HEK293 (cell line): ENCODE results near the gene LRP1B.

Experiments
- CTCF ChIA-PET: fragments of 350-600 bp; formaldehyde crosslinking; extraction: SDS; loops from one replicate; lab custom pipeline; 2021; ENCODE audit warnings: antibody characterized with exemption; lab: Yijun Ruan, JAX
- POLR2A ChIA-PET: fragments of 300-600 bp; formaldehyde crosslinking; extraction: SDS; loops from one replicate; lab custom pipeline; 2020; ENCODE audit warnings: antibody characterized with exemption, inconsistent platforms; lab: Yijun Ruan, JAX
- H3K27ac ChIP-seq: fragments of 200-500 bp; sonication (Bioruptor generic); 2 replicates; pipeline ENCODE4 v1.5.1; 2014; ENCODE audit warnings: low read depth, low read length, control low read depth, inconsistent platforms; ENCODE audit errors: extremely low read depth
- H3K36me3 ChIP-seq, 2 experiments: fragments of 200-500 bp in 1 of 2; sonication (Bioruptor generic) in 1 of 2; 1 replicate in 1 of 2; 2 replicates in 1 of 2; pipeline ENCODE4 v1.5.1; 2014 to 2017; ENCODE audit warnings: inconsistent platforms in 2 of 2, low read length in 2 of 2; ENCODE audit not compliant: control insufficient read depth in 2 of 2, insufficient read depth in 1 of 2
- H3K4me1 ChIP-seq: fragments of 200-500 bp; sonication (Bioruptor generic); 2 replicates; pipeline ENCODE4 v1.5.1; 2014; ENCODE audit warnings: mild to moderate bottlenecking, low read length, inconsistent platforms; ENCODE audit not compliant: control insufficient read depth, insufficient read depth
- H3K4me3 ChIP-seq: 2 replicates; pipeline ENCODE4 v1.5.1; 2011; ENCODE audit warnings: low read depth, mild to moderate bottlenecking, control low read depth, low read length, moderate library complexity
- H3K9me3 ChIP-seq: fragments of 200-500 bp; sonication (Bioruptor generic); 2 replicates; pipeline ENCODE4 v1.5.1; 2014; ENCODE audit warnings: low read depth, low read length, inconsistent platforms; ENCODE audit not compliant: control insufficient read depth, insufficient read depth
- GLI2 ChIP-seq: fragments of 450-650 bp; formaldehyde crosslinking; IDR thresholded peaks from 2 replicates; pipeline ENCODE4; 2017; ENCODE audit warnings: missing biosample characterization, missing genetic modification characterization, low read depth, borderline replicate concordance
- GLIS1 ChIP-seq: fragments of 450-650 bp; formaldehyde crosslinking; IDR thresholded peaks from 2 replicates; pipeline ENCODE4 v1.5.1; 2016; ENCODE audit warnings: missing biosample characterization, missing genetic modification characterization
- HOXA7 ChIP-seq: sonication (generic); formaldehyde crosslinking; IDR thresholded peaks from 2 replicates; pipeline ENCODE4 v1.8.1; 2022; ENCODE audit warnings: missing genetic modification reagents, borderline replicate concordance
- MZF1 ChIP-seq: fragments of 450-650 bp; formaldehyde crosslinking; IDR thresholded peaks from 2 replicates; pipeline ENCODE4 v1.5.1; 2017; ENCODE audit warnings: missing biosample characterization, missing genetic modification characterization, borderline replicate concordance
- REPIN1 ChIP-seq: fragments of 450-650 bp; formaldehyde crosslinking; IDR thresholded peaks from 2 replicates; pipeline ENCODE4 v1.5.1; 2017; ENCODE audit warnings: missing biosample characterization, missing genetic modification characterization, low read depth
- YY1 ChIP-seq: fragments of 450-650 bp; formaldehyde crosslinking; IDR thresholded peaks from 2 replicates; pipeline ENCODE4 v1.5.1; 2018; ENCODE audit warnings: missing biosample characterization, missing genetic modification characterization
- YY2 ChIP-seq: fragments of 450-650 bp; formaldehyde crosslinking; IDR thresholded peaks from 2 replicates; pipeline ENCODE4 v1.5.1; 2016; ENCODE audit warnings: missing biosample characterization, missing genetic modification characterization
- ZBTB1 ChIP-seq: fragments of 450-650 bp; formaldehyde crosslinking; IDR thresholded peaks from 2 replicates; pipeline ENCODE4 v1.5.1; 2016; ENCODE audit warnings: missing biosample characterization, missing genetic modification characterization
- ZBTB17 ChIP-seq: fragments of 450-650 bp; formaldehyde crosslinking; IDR thresholded peaks from 2 replicates; pipeline ENCODE4 v1.5.1; 2016; ENCODE audit warnings: missing biosample characterization, missing genetic modification characterization
- ZBTB48 ChIP-seq: fragments of 450-650 bp; formaldehyde crosslinking; IDR thresholded peaks from 2 replicates; pipeline ENCODE4 v1.5.1; 2016; ENCODE audit warnings: missing biosample characterization, missing genetic modification characterization
- ZFP3 ChIP-seq: fragments of 450-650 bp; formaldehyde crosslinking; IDR thresholded peaks from 2 replicates; pipeline ENCODE4 v1.5.1; 2016; ENCODE audit warnings: low read depth, missing biosample characterization, missing genetic modification characterization
- ZNF2 ChIP-seq: fragments of 450-650 bp; formaldehyde crosslinking; IDR thresholded peaks from 2 replicates; pipeline ENCODE4 v1.5.1; 2016; ENCODE audit warnings: missing biosample characterization, missing genetic modification characterization
- ZNF221 ChIP-seq: fragments of 450-650 bp; formaldehyde crosslinking; IDR thresholded peaks from 2 replicates; pipeline ENCODE4 v1.5.1; 2017; ENCODE audit warnings: missing biosample characterization, missing genetic modification characterization, borderline replicate concordance
- ZNF404 ChIP-seq: fragments of 450-650 bp; formaldehyde crosslinking; IDR thresholded peaks from 2 replicates; pipeline ENCODE4 v1.5.1; 2017; ENCODE audit warnings: missing biosample characterization, missing genetic modification characterization
- ZNF670 ChIP-seq: fragments of 450-650 bp; formaldehyde crosslinking; IDR thresholded peaks from 2 replicates; pipeline ENCODE4 v1.5.1; 2016; ENCODE audit warnings: missing biosample characterization, missing genetic modification characterization, low read depth
- ZNF76 ChIP-seq: fragments of 450-650 bp; formaldehyde crosslinking; IDR thresholded peaks from 2 replicates; pipeline ENCODE4; 2016; ENCODE audit warnings: low read depth, missing biosample characterization, missing genetic modification characterization, borderline replicate concordance
- TF ChIP-seq, protein P1 (sequence below): fragments of 450-650 bp; formaldehyde crosslinking; IDR thresholded peaks from 2 replicates; pipeline ENCODE4 v1.5.1; 2016; ENCODE audit warnings: missing biosample characterization, missing genetic modification characterization
- TF ChIP-seq, protein P2 (sequence below): fragments of 450-650 bp; formaldehyde crosslinking; IDR thresholded peaks from 2 replicates; pipeline ENCODE4 v1.5.1; 2017; ENCODE audit warnings: missing biosample characterization, missing genetic modification characterization
- TF ChIP-seq, protein P3 (sequence below): fragments of 450-650 bp; formaldehyde crosslinking; IDR thresholded peaks from 2 replicates; pipeline ENCODE4 v1.5.1; 2016; ENCODE audit warnings: missing biosample characterization, missing genetic modification characterization
- TF ChIP-seq, protein P4 (sequence below): fragments of 450-650 bp; formaldehyde crosslinking; IDR thresholded peaks from 2 replicates; pipeline ENCODE4 v1.5.1; 2016; ENCODE audit warnings: missing biosample characterization, missing genetic modification characterization
- TF ChIP-seq, protein P5 (sequence below): fragments of 450-650 bp; IDR thresholded peaks from 2 replicates; pipeline ENCODE4 v1.5.1; 2018; ENCODE audit warnings: missing biosample characterization, missing genetic modification characterization
- TF ChIP-seq, protein P6 (sequence below): fragments of 450-650 bp; formaldehyde crosslinking; IDR thresholded peaks from 2 replicates; pipeline ENCODE4 v1.5.1; 2016; ENCODE audit warnings: missing biosample characterization, missing genetic modification characterization

LRP1B gene

DNA sequence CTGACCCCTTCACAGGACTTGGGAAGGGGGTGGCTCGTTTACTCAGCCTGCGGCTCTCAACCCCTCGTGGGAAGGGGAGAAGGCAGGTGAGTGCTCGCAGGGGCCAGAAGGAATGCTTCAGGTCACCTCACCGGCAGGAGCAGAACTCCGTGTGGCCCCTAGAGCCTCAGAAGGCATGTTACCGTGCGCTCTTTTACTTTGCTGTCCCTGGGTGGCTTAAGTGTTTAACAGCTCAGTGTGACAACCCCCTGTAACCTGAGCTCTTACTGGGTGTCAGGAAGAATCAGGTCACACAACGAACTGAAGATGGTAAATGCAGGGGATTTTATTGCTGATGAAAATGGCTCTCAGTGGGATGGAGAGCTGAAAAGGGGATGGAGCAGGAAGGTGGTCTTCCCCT, 1235.4 kb downstream of the LRP1B start:
- no peaks in the 10 kb centered on the region for H3K36me3 ChIP-seq
- POLR2A ChIA-PET: interaction anchor here (0.5 kb wide), 1 partner anchor 141 kb away, joined by 3 read pairs; no protein-coding TSS in a partner anchor
- TF ChIP-seq MZF1 (tag by site-specific recombination) (peak; percentile 76), GLIS1 (tag by site-specific recombination) (peak; percentile 58; the same call in 1 of the 2 replicates), ZBTB48 (peak; percentile 74; the same call in 1 of the 2 replicates), ZNF2 (tag by site-specific recombination) (no peak)
- H3K27ac ChIP-seq: no peak overlapping the region
- H3K4me1 ChIP-seq: no peaks in the 10 kb centered on the region
- H3K4me3 ChIP-seq: no peak overlapping the region
- CTCF ChIA-PET: no interaction called here
- H3K9me3 ChIP-seq: no peaks in the 10 kb centered on the region

DNA sequence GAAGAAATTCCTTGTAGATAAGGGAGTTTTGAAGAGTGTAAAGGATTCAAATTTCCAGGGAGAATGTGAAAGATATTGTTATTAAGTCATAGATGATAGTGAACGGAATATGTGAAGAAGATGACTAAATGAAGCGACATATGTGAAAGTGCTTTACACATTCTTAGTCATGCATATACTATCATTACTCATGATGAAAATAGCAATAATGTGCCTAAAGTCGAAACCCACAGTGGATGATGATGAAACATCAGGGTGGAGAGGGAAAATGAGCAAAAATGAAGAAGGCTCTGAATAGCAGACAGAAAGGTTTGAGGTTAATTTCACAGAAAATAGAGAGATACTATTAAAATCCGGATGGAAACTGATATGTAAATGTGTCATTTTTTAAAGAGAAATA, 1237.1 kb downstream of the LRP1B start:
- ChIA-PET CTCF (interaction anchor here (0.7 to 0.8 kb wide), 2 partner anchors 17 to 1079 kb away, joined by 3 read pairs; no protein-coding TSS in a partner anchor), POLR2A (no interaction called here)
- no peaks in the 10 kb centered on the region for H3K36me3 ChIP-seq
- no peak overlapping the region for H3K4me3 ChIP-seq
- H3K27ac ChIP-seq: no peak overlapping the region
- no peaks in the 10 kb centered on the region for H3K4me1 ChIP-seq
- H3K9me3 ChIP-seq: no peaks in the 10 kb centered on the region
- TF ChIP-seq ZNF76 (tag by site-specific recombination): no peak
- TF ChIP-seq ZNF404 (tag by site-specific recombination): no peak
- TF ChIP-seq, protein P1, sequence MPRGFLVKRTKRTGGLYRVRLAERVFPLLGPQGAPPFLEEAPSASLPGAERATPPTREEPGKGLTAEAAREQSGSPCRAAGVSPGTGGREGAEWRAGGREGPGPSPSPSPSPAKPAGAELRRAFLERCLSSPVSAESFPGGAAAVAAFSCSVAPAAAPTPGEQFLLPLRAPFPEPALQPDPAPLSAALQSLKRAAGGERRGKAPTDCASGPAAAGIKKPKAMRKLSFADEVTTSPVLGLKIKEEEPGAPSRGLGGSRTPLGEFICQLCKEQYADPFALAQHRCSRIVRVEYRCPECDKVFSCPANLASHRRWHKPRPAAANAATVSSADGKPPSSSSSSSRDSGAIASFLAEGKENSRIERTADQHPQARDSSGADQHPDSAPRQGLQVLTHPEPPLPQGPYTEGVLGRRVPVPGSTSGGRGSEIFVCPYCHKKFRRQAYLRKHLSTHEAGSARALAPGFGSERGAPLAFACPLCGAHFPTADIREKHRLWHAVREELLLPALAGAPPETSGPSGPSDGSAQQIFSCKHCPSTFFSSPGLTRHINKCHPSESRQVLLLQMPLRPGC (tag by site-specific recombination): no peak
- no peak for TF ChIP-seq ZNF670 (tag by site-specific recombination)
- TF ChIP-seq, protein P2, sequence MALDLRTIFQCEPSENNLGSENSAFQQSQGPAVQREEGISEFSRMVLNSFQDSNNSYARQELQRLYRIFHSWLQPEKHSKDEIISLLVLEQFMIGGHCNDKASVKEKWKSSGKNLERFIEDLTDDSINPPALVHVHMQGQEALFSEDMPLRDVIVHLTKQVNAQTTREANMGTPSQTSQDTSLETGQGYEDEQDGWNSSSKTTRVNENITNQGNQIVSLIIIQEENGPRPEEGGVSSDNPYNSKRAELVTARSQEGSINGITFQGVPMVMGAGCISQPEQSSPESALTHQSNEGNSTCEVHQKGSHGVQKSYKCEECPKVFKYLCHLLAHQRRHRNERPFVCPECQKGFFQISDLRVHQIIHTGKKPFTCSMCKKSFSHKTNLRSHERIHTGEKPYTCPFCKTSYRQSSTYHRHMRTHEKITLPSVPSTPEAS (tag by site-specific recombination): no peak
- no peak for TF ChIP-seq HOXA7
- no peak for TF ChIP-seq ZFP3 (tag by site-specific recombination)
- no peak for TF ChIP-seq ZBTB1 (tag by site-specific recombination)
- TF ChIP-seq REPIN1 (tag by site-specific recombination): no peak
- TF ChIP-seq YY2 (tag by site-specific recombination): no peak
- TF ChIP-seq, protein P3, sequence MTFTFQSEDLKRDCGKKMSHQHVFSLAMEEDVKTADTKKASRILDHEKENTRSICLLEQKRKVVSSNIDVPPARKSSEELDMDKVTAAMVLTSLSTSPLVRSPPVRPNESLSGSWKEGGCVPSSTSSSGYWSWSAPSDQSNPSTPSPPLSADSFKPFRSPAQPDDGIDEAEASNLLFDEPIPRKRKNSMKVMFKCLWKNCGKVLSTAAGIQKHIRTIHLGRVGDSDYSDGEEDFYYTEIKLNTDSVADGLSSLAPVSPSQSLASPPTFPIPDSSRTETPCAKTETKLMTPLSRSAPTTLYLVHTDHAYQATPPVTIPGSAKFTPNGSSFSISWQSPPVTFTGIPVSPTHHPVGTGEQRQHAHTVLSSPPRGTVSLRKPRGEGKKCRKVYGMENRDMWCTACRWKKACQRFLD: no peak
- TF ChIP-seq, protein P4, sequence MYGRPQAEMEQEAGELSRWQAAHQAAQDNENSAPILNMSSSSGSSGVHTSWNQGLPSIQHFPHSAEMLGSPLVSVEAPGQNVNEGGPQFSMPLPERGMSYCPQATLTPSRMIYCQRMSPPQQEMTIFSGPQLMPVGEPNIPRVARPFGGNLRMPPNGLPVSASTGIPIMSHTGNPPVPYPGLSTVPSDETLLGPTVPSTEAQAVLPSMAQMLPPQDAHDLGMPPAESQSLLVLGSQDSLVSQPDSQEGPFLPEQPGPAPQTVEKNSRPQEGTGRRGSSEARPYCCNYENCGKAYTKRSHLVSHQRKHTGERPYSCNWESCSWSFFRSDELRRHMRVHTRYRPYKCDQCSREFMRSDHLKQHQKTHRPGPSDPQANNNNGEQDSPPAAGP (tag by site-specific recombination): no peak
- TF ChIP-seq GLI2 (tag by site-specific recombination): no peak
- TF ChIP-seq, protein P5, sequence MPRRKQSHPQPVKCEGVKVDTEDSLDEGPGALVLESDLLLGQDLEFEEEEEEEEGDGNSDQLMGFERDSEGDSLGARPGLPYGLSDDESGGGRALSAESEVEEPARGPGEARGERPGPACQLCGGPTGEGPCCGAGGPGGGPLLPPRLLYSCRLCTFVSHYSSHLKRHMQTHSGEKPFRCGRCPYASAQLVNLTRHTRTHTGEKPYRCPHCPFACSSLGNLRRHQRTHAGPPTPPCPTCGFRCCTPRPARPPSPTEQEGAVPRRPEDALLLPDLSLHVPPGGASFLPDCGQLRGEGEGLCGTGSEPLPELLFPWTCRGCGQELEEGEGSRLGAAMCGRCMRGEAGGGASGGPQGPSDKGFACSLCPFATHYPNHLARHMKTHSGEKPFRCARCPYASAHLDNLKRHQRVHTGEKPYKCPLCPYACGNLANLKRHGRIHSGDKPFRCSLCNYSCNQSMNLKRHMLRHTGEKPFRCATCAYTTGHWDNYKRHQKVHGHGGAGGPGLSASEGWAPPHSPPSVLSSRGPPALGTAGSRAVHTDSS: no peak
- TF ChIP-seq ZNF221 (tag by site-specific recombination): no peak
- TF ChIP-seq YY1 (tag by site-specific recombination): no peak
- TF ChIP-seq ZBTB17: no peak
- TF ChIP-seq, protein P6, sequence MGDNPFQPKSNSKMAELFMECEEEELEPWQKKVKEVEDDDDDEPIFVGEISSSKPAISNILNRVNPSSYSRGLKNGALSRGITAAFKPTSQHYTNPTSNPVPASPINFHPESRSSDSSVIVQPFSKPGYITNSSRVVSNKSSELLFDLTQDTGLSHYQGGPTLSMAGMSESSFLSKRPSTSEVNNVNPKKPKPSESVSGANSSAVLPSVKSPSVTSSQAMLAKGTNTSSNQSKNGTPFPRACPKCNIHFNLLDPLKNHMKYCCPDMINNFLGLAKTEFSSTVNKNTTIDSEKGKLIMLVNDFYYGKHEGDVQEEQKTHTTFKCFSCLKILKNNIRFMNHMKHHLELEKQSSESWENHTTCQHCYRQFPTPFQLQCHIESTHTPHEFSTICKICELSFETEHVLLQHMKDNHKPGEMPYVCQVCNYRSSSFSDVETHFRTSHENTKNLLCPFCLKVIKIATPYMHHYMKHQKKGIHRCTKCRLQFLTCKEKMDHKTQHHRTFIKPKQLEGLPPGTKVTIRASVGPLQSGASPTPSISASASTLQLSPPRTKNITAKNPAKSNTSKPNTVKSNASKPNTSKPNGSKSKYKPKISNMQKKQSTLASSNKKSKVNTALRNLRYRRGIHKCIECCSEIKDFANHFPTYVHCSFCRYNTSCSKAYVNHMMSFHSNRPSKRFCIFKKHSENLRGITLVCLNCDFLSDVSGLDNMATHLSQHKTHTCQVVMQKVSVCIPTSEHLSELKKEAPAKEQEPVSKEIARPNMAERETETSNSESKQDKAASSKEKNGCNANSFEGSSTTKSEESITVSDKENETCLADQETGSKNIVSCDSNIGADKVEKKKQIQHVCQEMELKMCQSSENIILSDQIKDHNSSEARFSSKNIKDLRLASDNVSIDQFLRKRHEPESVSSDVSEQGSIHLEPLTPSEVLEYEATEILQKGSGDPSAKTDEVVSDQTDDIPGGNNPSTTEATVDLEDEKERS (tag by site-specific recombination): no peak
